ENCODE measurements around the gene ABCB4.

DNA sequence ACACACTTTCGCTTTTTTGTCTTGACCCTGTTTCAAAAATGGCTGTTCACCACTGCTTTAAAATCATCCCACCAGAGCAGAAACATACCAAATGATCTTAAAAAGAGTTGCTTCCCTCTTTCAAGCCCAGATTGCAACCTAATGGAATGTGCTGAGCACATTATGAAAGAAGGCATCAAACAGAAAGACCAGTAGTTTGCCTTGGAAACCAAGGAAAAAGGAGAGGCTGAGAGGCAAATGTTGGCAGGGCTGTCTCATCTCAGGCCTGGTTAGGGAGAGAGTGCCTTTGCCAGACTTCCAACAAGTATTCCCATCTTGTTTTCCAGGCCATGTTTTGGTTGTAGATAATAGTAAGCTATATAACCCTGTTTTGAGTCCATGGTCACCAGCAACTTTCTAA, 64.3 kb downstream of the ABCB4 start:
- TF ChIP-seq POLR2AphosphoS5 (IDR thresholded peaks at IDR 0.05) (no peak), POLR2A (IDR thresholded peaks at IDR 0.05) (no peak)
- TF ChIP-seq, protein P1, sequence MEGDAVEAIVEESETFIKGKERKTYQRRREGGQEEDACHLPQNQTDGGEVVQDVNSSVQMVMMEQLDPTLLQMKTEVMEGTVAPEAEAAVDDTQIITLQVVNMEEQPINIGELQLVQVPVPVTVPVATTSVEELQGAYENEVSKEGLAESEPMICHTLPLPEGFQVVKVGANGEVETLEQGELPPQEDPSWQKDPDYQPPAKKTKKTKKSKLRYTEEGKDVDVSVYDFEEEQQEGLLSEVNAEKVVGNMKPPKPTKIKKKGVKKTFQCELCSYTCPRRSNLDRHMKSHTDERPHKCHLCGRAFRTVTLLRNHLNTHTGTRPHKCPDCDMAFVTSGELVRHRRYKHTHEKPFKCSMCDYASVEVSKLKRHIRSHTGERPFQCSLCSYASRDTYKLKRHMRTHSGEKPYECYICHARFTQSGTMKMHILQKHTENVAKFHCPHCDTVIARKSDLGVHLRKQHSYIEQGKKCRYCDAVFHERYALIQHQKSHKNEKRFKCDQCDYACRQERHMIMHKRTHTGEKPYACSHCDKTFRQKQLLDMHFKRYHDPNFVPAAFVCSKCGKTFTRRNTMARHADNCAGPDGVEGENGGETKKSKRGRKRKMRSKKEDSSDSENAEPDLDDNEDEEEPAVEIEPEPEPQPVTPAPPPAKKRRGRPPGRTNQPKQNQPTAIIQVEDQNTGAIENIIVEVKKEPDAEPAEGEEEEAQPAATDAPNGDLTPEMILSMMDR (IDR thresholded peaks at IDR 0.05), result no peak
